Measurements from ENCODE around the gene SLC12A3.

GRCh38 chr16:56891685-56892084, 26.7 kb downstream of the SLC12A3 start:
- TF ChIP-seq, protein P1, sequence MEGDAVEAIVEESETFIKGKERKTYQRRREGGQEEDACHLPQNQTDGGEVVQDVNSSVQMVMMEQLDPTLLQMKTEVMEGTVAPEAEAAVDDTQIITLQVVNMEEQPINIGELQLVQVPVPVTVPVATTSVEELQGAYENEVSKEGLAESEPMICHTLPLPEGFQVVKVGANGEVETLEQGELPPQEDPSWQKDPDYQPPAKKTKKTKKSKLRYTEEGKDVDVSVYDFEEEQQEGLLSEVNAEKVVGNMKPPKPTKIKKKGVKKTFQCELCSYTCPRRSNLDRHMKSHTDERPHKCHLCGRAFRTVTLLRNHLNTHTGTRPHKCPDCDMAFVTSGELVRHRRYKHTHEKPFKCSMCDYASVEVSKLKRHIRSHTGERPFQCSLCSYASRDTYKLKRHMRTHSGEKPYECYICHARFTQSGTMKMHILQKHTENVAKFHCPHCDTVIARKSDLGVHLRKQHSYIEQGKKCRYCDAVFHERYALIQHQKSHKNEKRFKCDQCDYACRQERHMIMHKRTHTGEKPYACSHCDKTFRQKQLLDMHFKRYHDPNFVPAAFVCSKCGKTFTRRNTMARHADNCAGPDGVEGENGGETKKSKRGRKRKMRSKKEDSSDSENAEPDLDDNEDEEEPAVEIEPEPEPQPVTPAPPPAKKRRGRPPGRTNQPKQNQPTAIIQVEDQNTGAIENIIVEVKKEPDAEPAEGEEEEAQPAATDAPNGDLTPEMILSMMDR (IDR thresholded peaks at IDR 0.05), result no peak
- TF ChIP-seq EZH2 (IDR thresholded peaks at IDR 0.05) (no peak), EZH2phosphoT487 (IDR thresholded peaks at IDR 0.05) (no peak)
